IPS-15b (cell line): ENCODE results near the gene TM7SF3.
"Not testable (repeated sequence)": the region's sequence is repeated elsewhere in the genome, so short reads cannot be mapped to it uniquely, and the experiment has no call there.

Experiments
- H3K27me3 ChIP-seq: one replicate; pipeline ENCODE4 v1.6.1; 2013; ENCODE audit warnings: low read length; ENCODE audit not compliant: control insufficient read depth, insufficient read depth
- H3K36me3 ChIP-seq: one replicate; pipeline ENCODE4 v1.6.1; 2013; ENCODE audit warnings: low read length; ENCODE audit not compliant: control insufficient read depth, insufficient read depth
- H3K4me1 ChIP-seq: one replicate; pipeline ENCODE4 v1.6.1; 2013; ENCODE audit warnings: mild to moderate bottlenecking, low read length; ENCODE audit not compliant: control insufficient read depth, insufficient read depth
- H3K4me3 ChIP-seq: one replicate; pipeline ENCODE4 v1.5.1; 2013; ENCODE audit warnings: low read depth, low read length
- H3K9ac ChIP-seq: one replicate; pipeline ENCODE4 v1.6.1; 2013; ENCODE audit warnings: low read depth, mild to moderate bottlenecking, low read length
- H3K9me3 ChIP-seq: one replicate; pipeline ENCODE4 v1.6.1; 2013; ENCODE audit warnings: mild to moderate bottlenecking, low read length; ENCODE audit not compliant: control insufficient read depth, insufficient read depth

TM7SF3 gene

DNA sequence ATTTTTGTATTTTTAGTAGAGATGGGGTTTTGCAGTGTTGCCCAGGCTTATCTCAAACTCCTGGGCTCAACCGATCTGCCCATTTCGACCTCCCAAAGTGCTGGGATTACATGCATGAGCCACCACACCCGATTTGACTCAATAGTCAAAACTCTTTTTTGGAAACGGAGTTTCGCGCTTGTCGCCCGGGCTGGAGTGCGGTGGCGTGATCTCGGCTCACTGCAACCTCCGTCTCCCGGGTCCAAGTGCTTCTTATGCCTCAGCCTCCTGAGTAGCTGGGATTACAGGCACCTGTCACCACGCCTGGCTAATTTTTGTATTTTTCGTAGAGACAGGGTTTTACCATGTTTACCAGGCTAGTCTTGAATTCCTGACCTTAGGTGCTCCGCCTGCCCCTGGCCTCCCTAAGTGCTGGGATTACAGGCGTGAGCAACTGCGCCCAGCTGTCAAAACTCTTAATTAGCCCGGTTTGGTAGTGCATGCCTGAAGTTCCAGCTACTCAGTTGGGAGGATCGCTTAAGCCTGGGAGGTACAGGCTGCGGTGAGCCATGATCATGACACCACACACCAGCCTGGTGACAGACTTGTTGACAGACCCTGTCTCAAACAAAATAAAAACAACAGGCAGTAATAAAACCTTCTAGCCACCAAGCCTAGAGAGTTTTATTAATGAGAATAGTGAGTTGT is 20.6 kb upstream of the TM7SF3 start:
- Histone ChIP-seq H3K9me3 (no peaks in the 10 kb centered on the region), H3K4me3 (no peak overlapping the region), H3K36me3 (no peaks in the 10 kb centered on the region), H3K4me1 (no peaks in the 10 kb centered on the region), H3K27me3 (no peaks in the 10 kb centered on the region), H3K9ac (no peak overlapping the region)

DNA sequence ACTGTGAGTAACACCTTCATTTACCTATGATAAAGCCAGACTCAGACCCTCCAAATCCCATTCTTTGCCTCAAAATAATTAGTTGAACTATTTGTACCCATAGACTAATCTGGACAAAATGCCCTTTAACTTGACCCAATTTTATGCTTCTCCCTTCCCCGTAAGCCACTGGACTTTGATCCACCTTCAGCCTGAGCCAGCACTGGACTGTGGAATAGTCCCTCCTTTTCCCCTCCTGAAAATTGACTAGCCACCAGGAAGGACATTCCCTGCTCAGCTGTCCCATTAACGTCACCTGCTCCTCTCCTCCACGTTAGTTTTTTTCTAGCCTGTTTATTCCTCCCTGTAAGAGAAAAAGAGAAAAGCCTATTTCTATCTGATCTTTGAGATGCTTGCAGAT is 18.5 kb upstream of the TM7SF3 start:
- no peaks in the 10 kb centered on the region for H3K27me3 ChIP-seq
- no peak overlapping the region for H3K4me3 ChIP-seq
- H3K9me3 ChIP-seq: no peaks in the 10 kb centered on the region
- H3K9ac ChIP-seq: no peak overlapping the region
- no peaks in the 10 kb centered on the region for H3K4me1 ChIP-seq
- peaks cover 3% of the 10 kb centered on the region for H3K36me3 ChIP-seq

DNA sequence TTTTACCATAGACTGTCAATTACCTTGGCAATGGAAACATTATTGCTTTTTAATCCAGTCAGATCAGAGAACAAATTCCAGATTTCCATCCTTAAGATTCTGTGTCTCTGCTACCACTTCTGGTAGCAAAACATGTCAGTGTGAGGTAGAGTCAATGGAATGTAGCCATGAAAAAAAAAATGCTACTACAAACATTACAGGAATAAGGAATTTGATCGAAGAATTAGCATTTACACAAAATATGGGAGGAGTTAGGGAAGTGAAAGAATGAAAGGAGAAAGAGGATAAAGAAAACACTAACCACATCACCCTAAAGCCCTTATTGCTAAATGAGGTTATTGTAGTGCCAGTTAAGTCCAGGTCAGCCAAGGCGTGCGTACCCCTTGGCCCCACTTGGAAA is 17.3 kb upstream of the TM7SF3 start:
- Histone ChIP-seq H3K27me3 (no peaks in the 10 kb centered on the region), H3K4me1 (no peaks in the 10 kb centered on the region), H3K9ac (no peak overlapping the region), H3K36me3 (peaks cover 3% of the 10 kb centered on the region), H3K9me3 (no peaks in the 10 kb centered on the region), H3K4me3 (no peak overlapping the region)

DNA sequence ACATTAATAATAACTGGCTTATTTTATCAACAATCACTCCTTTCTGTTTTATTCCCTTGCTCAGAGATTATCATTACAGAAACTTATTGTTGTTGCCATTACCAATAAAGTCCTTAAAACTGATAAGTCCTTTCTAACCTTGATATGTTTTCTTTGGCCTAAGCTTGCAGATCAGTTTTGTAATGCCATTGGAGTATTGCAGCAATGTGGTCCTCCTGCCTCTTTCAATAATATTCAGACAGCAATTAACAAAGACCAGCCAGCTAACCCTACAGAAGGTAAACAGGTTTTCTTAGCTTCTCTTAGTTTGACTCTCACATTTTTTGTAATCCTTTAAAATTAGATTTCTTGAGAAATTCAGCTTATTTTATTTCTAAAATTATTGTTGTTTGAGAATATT is 12.1 kb upstream of the TM7SF3 start:
- H3K36me3 ChIP-seq: peaks cover 3% of the 10 kb centered on the region

DNA sequence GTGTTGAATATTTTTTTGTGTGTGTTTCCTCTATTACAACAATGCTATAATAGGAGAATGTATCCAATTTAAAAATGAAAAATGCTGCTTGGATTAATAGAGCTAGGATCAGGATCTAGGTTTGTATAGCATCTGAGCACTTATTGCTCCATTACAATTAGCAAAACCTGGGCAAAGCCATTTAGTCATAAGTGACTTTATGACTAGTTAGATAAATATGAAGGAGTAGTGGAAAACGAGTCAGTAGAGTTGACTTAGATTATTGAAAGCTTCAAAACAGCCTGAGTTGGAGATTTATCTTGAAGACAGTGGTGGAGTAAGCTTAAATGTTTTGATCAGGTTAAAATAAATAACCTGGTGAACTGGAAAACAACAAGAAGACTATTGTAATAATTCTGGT is 10.9 kb upstream of the TM7SF3 start:
- Histone ChIP-seq H3K4me1 (peaks cover 2% of the 10 kb centered on the region), H3K4me3 (no peak overlapping the region), H3K9me3 (no peaks in the 10 kb centered on the region), H3K9ac (no peak overlapping the region), H3K27me3 (no peaks in the 10 kb centered on the region), H3K36me3 (peaks cover 3% of the 10 kb centered on the region)

More for the DNA sequence above, 12.1 kb upstream of the TM7SF3 start:
- Histone ChIP-seq H3K27me3 (no peaks in the 10 kb centered on the region), H3K9ac (no peak overlapping the region), H3K9me3 (no peaks in the 10 kb centered on the region), H3K4me3 (no peak overlapping the region), H3K4me1 (peaks cover 2% of the 10 kb centered on the region)

DNA sequence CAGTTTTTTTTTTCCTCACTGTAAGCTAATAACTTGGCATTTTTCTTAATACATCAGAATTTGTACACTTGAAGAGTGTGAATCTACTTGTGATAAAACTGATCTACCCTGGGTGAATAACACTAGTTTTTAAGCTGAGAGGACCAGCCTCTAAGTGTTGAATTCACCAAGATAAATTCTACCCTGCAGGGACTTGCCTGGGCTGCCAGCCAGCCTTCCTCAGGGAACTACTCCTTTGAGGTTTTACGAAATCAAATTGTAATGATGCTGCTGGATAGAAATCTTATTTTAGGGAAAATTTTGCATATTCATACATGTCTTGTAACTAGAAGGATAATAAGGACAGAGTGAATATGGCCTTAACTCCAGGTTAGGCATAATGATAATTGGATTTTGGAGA is 10.1 kb upstream of the TM7SF3 start:
- Histone ChIP-seq H3K4me1 (peaks cover 2% of the 10 kb centered on the region), H3K27me3 (no peaks in the 10 kb centered on the region), H3K9me3 (no peaks in the 10 kb centered on the region), H3K9ac (no peak overlapping the region), H3K4me3 (no peak overlapping the region), H3K36me3 (peaks cover 3% of the 10 kb centered on the region)

DNA sequence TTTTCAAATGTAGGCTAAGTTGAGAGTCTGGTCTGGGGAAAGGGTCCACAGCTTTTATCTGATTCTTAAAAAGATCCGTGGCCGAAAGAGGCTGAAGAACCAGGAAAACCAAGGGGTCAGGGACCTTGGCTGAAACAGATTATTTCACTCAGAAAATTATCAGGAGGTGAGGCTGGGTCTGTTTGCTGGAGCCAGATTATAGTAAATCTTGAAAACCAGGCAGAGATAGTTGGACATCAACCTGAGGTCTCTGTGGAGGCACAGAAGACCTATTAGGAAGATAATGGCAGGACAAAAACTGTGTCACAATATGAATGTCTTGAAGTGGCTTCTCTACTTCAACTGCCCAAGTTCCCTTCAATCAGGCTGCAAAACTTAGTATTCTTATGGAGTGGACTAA is 6.6 kb upstream of the TM7SF3 start:
- H3K9ac ChIP-seq: no peak overlapping the region
- H3K9me3 ChIP-seq: no peaks in the 10 kb centered on the region
- peaks cover 2% of the 10 kb centered on the region for H3K4me1 ChIP-seq
- H3K4me3 ChIP-seq: no peak overlapping the region
- no peaks in the 10 kb centered on the region for H3K27me3 ChIP-seq
- no peaks in the 10 kb centered on the region for H3K36me3 ChIP-seq

DNA sequence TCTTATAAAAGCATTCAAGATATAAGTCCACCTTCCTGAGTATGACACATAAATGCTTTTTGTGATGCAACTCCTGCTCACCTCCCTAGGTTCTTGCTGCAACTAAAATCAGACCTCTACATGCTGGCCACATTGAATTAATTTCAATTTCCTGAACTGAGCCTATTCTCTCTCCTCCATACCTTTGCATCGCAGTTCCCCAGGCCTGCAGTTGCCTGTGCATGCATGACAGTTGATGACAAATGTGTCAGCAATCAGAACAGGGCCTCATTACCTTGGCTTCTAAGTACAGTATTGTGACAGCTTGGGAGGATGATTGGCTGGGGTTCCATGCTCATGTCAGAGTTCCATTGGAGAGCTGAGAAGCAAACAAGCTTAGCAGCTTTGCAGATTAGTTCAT is 3.9 kb upstream of the TM7SF3 start:
- Histone ChIP-seq H3K36me3 (no peaks in the 10 kb centered on the region), H3K4me1 (peaks cover 13% of the 10 kb centered on the region), H3K9me3 (no peaks in the 10 kb centered on the region), H3K9ac (no peak overlapping the region), H3K27me3 (no peaks in the 10 kb centered on the region), H3K4me3 (no peak overlapping the region)

DNA sequence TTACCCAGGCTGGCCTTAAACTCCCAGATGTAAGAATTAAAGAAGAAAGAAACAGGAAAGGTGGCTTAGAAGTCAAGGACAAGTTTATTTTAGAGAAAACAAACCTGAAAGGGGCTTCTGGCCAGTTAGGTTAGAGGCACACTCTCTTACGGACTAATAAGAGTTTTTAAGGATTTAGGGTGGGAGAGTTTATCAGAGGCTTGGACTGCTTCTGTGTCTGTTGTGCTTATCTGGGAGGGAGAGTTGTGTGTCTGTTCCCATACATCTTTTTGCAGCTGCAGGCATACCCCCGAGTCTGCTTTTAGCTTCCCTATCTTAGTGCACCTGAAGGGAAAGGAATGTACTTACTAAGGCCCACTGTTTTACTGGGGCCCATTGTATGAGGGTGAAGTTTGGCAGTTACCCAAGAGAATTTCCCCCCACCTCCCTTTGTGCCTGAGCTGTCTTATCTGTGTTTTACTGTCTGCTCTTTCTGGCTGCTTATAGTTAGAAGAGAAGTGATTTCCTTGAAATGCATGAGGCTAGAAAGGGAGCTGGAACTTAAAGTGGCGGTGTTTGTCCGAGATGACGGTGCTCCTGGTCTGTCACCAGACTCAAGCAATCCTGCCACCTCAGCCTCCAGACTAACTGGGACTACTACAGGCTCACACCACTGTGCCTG is 3.1 kb upstream of the TM7SF3 start:
- not testable (repeated sequence) for H3K27me3 ChIP-seq, H3K4me3 ChIP-seq, H3K36me3 ChIP-seq, H3K9ac ChIP-seq, H3K9me3 ChIP-seq
- H3K4me1 ChIP-seq: peaks cover 13% of the 10 kb centered on the region

DNA sequence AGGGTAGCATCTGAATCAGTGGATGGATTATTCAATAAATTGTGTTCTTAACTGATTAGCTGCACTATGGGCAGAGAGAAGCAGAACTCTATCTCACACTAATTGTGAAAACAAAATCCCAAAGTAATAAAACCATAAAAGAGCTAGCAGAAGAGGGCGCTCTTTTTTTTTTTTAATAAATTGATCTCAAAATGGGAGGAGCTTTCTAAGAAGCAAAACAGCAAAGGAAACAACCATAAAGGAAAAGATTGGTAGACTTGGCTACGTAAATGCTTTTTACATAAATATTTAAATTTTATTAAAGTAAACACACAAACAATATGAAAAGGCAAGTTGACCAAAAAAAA is 1.5 kb upstream of the TM7SF3 start:
- peaks cover 10% of the 10 kb centered on the region for H3K4me1 ChIP-seq
- no peaks in the 10 kb centered on the region for H3K36me3 ChIP-seq
- no peaks in the 10 kb centered on the region for H3K27me3 ChIP-seq
- H3K9ac ChIP-seq: no peak overlapping the region
- H3K4me3 ChIP-seq: no peak overlapping the region
- H3K9me3 ChIP-seq: no peaks in the 10 kb centered on the region

DNA sequence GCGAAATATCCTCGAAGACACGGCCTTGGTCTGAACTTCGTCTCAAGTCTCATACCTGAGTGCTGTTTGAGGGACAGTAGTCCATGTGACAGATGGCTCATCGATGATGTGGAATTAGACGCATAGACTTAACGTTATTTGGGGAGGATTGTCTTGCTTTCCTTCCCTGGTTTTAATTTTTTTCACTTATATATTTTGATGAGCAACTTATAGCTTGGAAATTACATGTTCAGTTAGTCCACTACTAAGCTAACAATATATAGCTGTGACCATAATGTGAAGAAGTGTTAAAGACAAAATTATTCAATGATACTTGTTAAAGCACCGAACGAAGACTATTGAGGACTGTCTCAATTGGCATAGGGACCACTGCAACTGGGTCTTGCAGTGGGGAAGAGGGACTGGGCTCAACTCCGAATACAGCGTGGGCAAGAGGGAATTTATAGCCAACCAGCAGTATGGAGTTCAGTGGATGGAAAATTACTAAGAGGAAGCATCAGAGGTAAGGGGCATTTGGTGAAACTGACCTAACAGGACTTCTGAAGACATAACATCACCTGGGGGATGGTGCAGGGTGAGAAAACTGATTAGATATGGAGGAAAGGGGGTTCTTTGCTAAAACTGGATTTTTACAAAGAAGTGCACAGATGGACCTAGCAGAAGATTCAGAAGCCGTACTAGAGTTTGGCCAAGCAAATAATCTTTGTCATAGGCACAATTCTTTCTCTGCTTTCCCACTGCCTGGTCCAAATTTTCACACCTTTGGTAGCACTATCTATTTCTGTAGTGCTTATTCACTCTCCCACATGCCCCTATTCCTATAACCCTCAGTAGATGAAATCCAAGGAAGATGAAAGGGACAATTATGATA is 910 bp upstream of the TM7SF3 start:
- H3K9me3 ChIP-seq: no peaks in the 10 kb centered on the region
- peak overlapping the region; percentile 46 for H3K4me3 ChIP-seq
- peaks cover 10% of the 10 kb centered on the region for H3K4me1 ChIP-seq
- H3K9ac ChIP-seq: peak overlapping the region; percentile 48
- no peaks in the 10 kb centered on the region for H3K27me3 ChIP-seq
- no peaks in the 10 kb centered on the region for H3K36me3 ChIP-seq
